ENCODE measurements around the gene FTSJ3.
"Not testable (repeated sequence)": the region's sequence is repeated elsewhere in the genome, so short reads cannot be mapped to it uniquely, and the experiment has no call there.

GRCh38 chr17:63873577-63873976 is 46.1 kb upstream of the FTSJ3 start, which contains the start of gene CSH2:
- TF ChIP-seq, protein P1, sequence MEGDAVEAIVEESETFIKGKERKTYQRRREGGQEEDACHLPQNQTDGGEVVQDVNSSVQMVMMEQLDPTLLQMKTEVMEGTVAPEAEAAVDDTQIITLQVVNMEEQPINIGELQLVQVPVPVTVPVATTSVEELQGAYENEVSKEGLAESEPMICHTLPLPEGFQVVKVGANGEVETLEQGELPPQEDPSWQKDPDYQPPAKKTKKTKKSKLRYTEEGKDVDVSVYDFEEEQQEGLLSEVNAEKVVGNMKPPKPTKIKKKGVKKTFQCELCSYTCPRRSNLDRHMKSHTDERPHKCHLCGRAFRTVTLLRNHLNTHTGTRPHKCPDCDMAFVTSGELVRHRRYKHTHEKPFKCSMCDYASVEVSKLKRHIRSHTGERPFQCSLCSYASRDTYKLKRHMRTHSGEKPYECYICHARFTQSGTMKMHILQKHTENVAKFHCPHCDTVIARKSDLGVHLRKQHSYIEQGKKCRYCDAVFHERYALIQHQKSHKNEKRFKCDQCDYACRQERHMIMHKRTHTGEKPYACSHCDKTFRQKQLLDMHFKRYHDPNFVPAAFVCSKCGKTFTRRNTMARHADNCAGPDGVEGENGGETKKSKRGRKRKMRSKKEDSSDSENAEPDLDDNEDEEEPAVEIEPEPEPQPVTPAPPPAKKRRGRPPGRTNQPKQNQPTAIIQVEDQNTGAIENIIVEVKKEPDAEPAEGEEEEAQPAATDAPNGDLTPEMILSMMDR (IDR thresholded peaks at IDR 0.05; ENCODE audit: poor library complexity) = not testable (repeated sequence)
- not testable (repeated sequence) for TF ChIP-seq EZH2 (IDR thresholded peaks at IDR 0.05; ENCODE audit: borderline replicate concordance)
